HG03558 (cell line): Measurements from ENCODE around the gene PRKACB.
"Not testable (repeated sequence)": the region's sequence is repeated elsewhere in the genome, so short reads cannot be mapped to it uniquely, and the experiment has no call there.

Experiments
- ATAC-seq: cut with Tn5 transposase; IDR thresholded peaks from one replicate; pipeline ENCODE4 v1.9.1; 2021; ENCODE audit warnings: moderate number of reproducible peaks; ENCODE audit not compliant: unreplicated experiment; ENCODE audit errors: extremely low read depth

PRKACB gene

GRCh38 chr1:84260852-84261518 lies 116.9 kb downstream of the PRKACB start:
- no peak for ATAC-seq

GRCh38 chr1:84264961-84265360 lies 120.9 kb downstream of the PRKACB start:
- ATAC-seq: no peak

GRCh38 chr1:84265867-84266266 lies 121.8 kb downstream of the PRKACB start:
- no peak for ATAC-seq

- ATAC-seq: no peak
Observed at GRCh38 chr1:84266748-84267147, 122.7 kb downstream of the PRKACB start.

- no peak for ATAC-seq
Observed at GRCh38 chr1:84267476-84267875, 123.4 kb downstream of the PRKACB start.

GRCh38 chr1:84268346-84268745 lies 124.3 kb downstream of the PRKACB start:
- no peak for ATAC-seq

GRCh38 chr1:84269306-84269705 lies 125.2 kb downstream of the PRKACB start:
- no peak for ATAC-seq

GRCh38 chr1:84271441-84272151 lies 127.5 kb downstream of the PRKACB start:
- peak; percentile 94 for ATAC-seq

- ATAC-seq: no peak
Observed at GRCh38 chr1:84272401-84272800, 128.3 kb downstream of the PRKACB start.

GRCh38 chr1:84277343-84278059 lies 133.4 kb downstream of the PRKACB start:
- no peak for ATAC-seq

GRCh38 chr1:84278905-84279304 lies 134.8 kb downstream of the PRKACB start:
- ATAC-seq: no peak

GRCh38 chr1:84280912-84281311 lies 136.8 kb downstream of the PRKACB start:
- no peak for ATAC-seq

GRCh38 chr1:84282780-84283333 lies 138.8 kb downstream of the PRKACB start:
- peak; percentile 65 for ATAC-seq

- ATAC-seq: no peak
Observed at GRCh38 chr1:84283381-84283780, 139.3 kb downstream of the PRKACB start.

- no peak for ATAC-seq
Observed at GRCh38 chr1:84286071-84286470, 142.0 kb downstream of the PRKACB start.

GRCh38 chr1:84287389-84287788 lies 143.3 kb downstream of the PRKACB start:
- not testable (repeated sequence) for ATAC-seq
